Activated CD8-positive, alpha-beta T cell treated with anti-CD3 and anti-CD28 coated beads, Interleukin-2, amount 10 ng/mL, durations not matched to agents 7 days and 5 days (primary cell): ENCODE data around the gene TRPM1. TPM values are rescaled to one million over a fixed set of nuclear protein-coding genes. Genes with fewer than 3 reads are reported as not detected.

ENCODE experiments used
- ATAC-seq: fragments of 150-1000 bp; cut with Tn5 transposase; one replicate; pipeline ENCODE4 v1.10.0; 2021; ENCODE audit warnings: moderate library complexity
- CTCF ChIA-PET: fragments of 350-600 bp; sonication (Branson Sonifier 250); formaldehyde crosslinking; loops from one replicate; lab custom pipeline; 2021; ENCODE audit warnings: antibody characterized with exemption; lab: Charles Lee
- POLR2A ChIA-PET: fragments of 350-600 bp; sonication (Branson Sonifier 250); formaldehyde crosslinking; loops from one replicate; lab custom pipeline; 2021; ENCODE audit warnings: antibody characterized with exemption; lab: Charles Lee
- DNase-seq: peaks from one replicate; pipeline ENCODE4 v3.0.0-alpha.2; 2020
- H3K27ac Mint-ChIP-seq: one replicate; pipeline ENCODE4 v1.8.0; 2021; ENCODE audit warnings: mild to moderate bottlenecking, mixed read lengths
- H3K27me3 Mint-ChIP-seq: one replicate; pipeline ENCODE4 v1.8.0; 2021; ENCODE audit warnings: low read depth, mixed read lengths
- H3K36me3 Mint-ChIP-seq: one replicate; pipeline ENCODE4 v1.8.0; 2021; ENCODE audit warnings: low read depth, mixed read lengths
- H3K4me1 Mint-ChIP-seq: one replicate; pipeline ENCODE4 v1.8.0; 2021; ENCODE audit warnings: low read depth, mixed read lengths
- H3K4me3 Mint-ChIP-seq: one replicate; pipeline ENCODE4 v1.8.0; 2021; ENCODE audit warnings: mild to moderate bottlenecking, mixed read lengths
- H3K9me3 Mint-ChIP-seq: one replicate; pipeline ENCODE4 v1.8.0; 2022; ENCODE audit warnings: mixed read lengths; ENCODE audit not compliant: insufficient read depth
- total RNA-seq, 2 experiments: library from RNA; stranded (reverse); gene quantifications; one replicate each; pipeline ENCODE4 v1.2.3, GENCODE V29; 2021

The TRPM1 gene
- total RNA-seq, 2 experiments from 2014 or later: not detected

- DNase-seq (no peak), ATAC-seq (no peak)
- Mint-ChIP-seq H3K36me3 (no peaks in the 10 kb centered on the region), H3K4me3 (no peak overlapping the region), H3K9me3 (peaks cover 4% of the 10 kb centered on the region), H3K4me1 (no peaks in the 10 kb centered on the region), H3K27ac (no peak overlapping the region), H3K27me3 (peaks cover 13% of the 10 kb centered on the region)
- CTCF ChIA-PET: no interaction called here
- POLR2A ChIA-PET: no interaction called here
Measured at GRCh38 chr15:31135523-31135922, 34.0 kb upstream of the TRPM1 start.

- ChIA-PET CTCF (interaction anchor here (0.7 kb wide), 1 partner anchor 987 kb away, joined by 3 read pairs; no protein-coding TSS in a partner anchor), POLR2A (no interaction called here)
- peaks cover 4% of the 10 kb centered on the region for H3K9me3 Mint-ChIP-seq
- no peak overlapping the region for H3K27ac Mint-ChIP-seq
- no peaks in the 10 kb centered on the region for H3K4me1 Mint-ChIP-seq
- no peak for ATAC-seq
- no peak overlapping the region for H3K4me3 Mint-ChIP-seq
- H3K27me3 Mint-ChIP-seq: peaks cover 12% of the 10 kb centered on the region
- H3K36me3 Mint-ChIP-seq: no peaks in the 10 kb centered on the region
- no peak for DNase-seq
Measured at GRCh38 chr15:31133890-31134289, 32.4 kb upstream of the TRPM1 start.

GRCh38 chr15:31131853-31132375, 30.4 kb upstream of the TRPM1 start:
- ATAC-seq (no peak), DNase-seq (no peak)
- H3K36me3 Mint-ChIP-seq: no peaks in the 10 kb centered on the region
- H3K27ac Mint-ChIP-seq: no peak overlapping the region
- ChIA-PET POLR2A (interaction anchor here (0.7 kb wide), 1 partner anchor 61 kb away, joined by 3 read pairs; no protein-coding TSS in a partner anchor), CTCF (interaction anchor here (1.5 kb wide), 1 partner anchor 228 kb away, joined by 3 read pairs; the partner anchor contains the start of gene FAN1)
- H3K9me3 Mint-ChIP-seq: peaks cover under 1% of the 10 kb centered on the region
- H3K4me1 Mint-ChIP-seq: no peaks in the 10 kb centered on the region
- peaks cover 7% of the 10 kb centered on the region for H3K27me3 Mint-ChIP-seq
- H3K4me3 Mint-ChIP-seq: no peak overlapping the region

GRCh38 chr15:31130576-31131237, 29.2 kb upstream of the TRPM1 start:
- Mint-ChIP-seq H3K27me3 (peaks cover 10% of the 10 kb centered on the region), H3K4me1 (no peaks in the 10 kb centered on the region), H3K27ac (no peak overlapping the region), H3K36me3 (no peaks in the 10 kb centered on the region), H3K4me3 (no peak overlapping the region), H3K9me3 (no peaks in the 10 kb centered on the region)
- DNase-seq: no peak
- ChIA-PET POLR2A (no interaction called here), CTCF (interaction anchor here (1.4 to 4.4 kb wide), 9 partner anchors 8 to 358 kb away, joined by 4 to 32 read pairs (median 15); no protein-coding TSS in a partner anchor)
- no peak for ATAC-seq

- no peak overlapping the region for H3K4me3 Mint-ChIP-seq
- no peaks in the 10 kb centered on the region for H3K36me3 Mint-ChIP-seq
- POLR2A ChIA-PET: no interaction called here
- no peak for ATAC-seq
- H3K4me1 Mint-ChIP-seq: no peaks in the 10 kb centered on the region
- CTCF ChIA-PET: interaction anchor here (0.6 to 4.4 kb wide), 52 partner anchors 8 to 377 kb away, joined by 3 to 32 read pairs (median 5); partner anchors contain the start of genes FAN1 and TRPM1
- H3K27ac Mint-ChIP-seq: no peak overlapping the region
- DNase-seq: no peak
- no peaks in the 10 kb centered on the region for H3K9me3 Mint-ChIP-seq
- peaks cover 7% of the 10 kb centered on the region for H3K27me3 Mint-ChIP-seq
Measured at GRCh38 chr15:31129769-31130303, 28.3 kb upstream of the TRPM1 start.

GRCh38 chr15:31128919-31129768, 27.6 kb upstream of the TRPM1 start:
- ChIA-PET POLR2A (no interaction called here), CTCF (interaction anchor here (0.6 to 4.4 kb wide), 67 partner anchors 9 to 377 kb away, joined by 3 to 32 read pairs (median 5); partner anchors contain the start of genes FAN1 and TRPM1)
- no peaks in the 10 kb centered on the region for H3K36me3 Mint-ChIP-seq
- no peaks in the 10 kb centered on the region for H3K4me1 Mint-ChIP-seq
- ATAC-seq (peak; percentile 88), DNase-seq (peak; percentile 86)
- no peak overlapping the region for H3K27ac Mint-ChIP-seq
- H3K27me3 Mint-ChIP-seq: peaks cover 7% of the 10 kb centered on the region
- no peak overlapping the region for H3K4me3 Mint-ChIP-seq
- no peaks in the 10 kb centered on the region for H3K9me3 Mint-ChIP-seq

GRCh38 chr15:31128477-31128876, 27.0 kb upstream of the TRPM1 start:
- no peak for ATAC-seq
- Mint-ChIP-seq H3K9me3 (no peaks in the 10 kb centered on the region), H3K4me1 (no peaks in the 10 kb centered on the region), H3K27ac (no peak overlapping the region), H3K36me3 (no peaks in the 10 kb centered on the region), H3K4me3 (no peak overlapping the region), H3K27me3 (peaks cover 7% of the 10 kb centered on the region)
- DNase-seq: no peak
- POLR2A ChIA-PET: no interaction called here
- CTCF ChIA-PET: interaction anchor here (0.6 to 4.4 kb wide), 40 partner anchors 9 to 360 kb away, joined by 3 to 32 read pairs (median 6); partner anchors contain the start of genes FAN1 and TRPM1

- DNase-seq (no peak), ATAC-seq (no peak)
- H3K9me3 Mint-ChIP-seq: no peaks in the 10 kb centered on the region
- no peak overlapping the region for H3K27ac Mint-ChIP-seq
- H3K4me3 Mint-ChIP-seq: no peak overlapping the region
- no peaks in the 10 kb centered on the region for H3K36me3 Mint-ChIP-seq
- no peaks in the 10 kb centered on the region for H3K4me1 Mint-ChIP-seq
- ChIA-PET CTCF (interaction anchor here (1.0 to 4.4 kb wide), 13 partner anchors 11 to 361 kb away, joined by 3 to 32 read pairs (median 12); partner anchors contain the start of gene FAN1), POLR2A (no interaction called here)
- H3K27me3 Mint-ChIP-seq: peaks cover 8% of the 10 kb centered on the region
Measured at GRCh38 chr15:31127596-31128261, 26.2 kb upstream of the TRPM1 start.

GRCh38 chr15:31125061-31125460, 23.5 kb upstream of the TRPM1 start:
- POLR2A ChIA-PET: no interaction called here

GRCh38 chr15:31116423-31117030, 15.0 kb upstream of the TRPM1 start:
- no peak overlapping the region for H3K4me3 Mint-ChIP-seq
- ChIA-PET CTCF (interaction anchor here (1.2 kb wide), 1 partner anchor 12 kb away, joined by 4 read pairs; no protein-coding TSS in a partner anchor), POLR2A (no interaction called here)
- no peaks in the 10 kb centered on the region for H3K36me3 Mint-ChIP-seq
- no peak overlapping the region for H3K27ac Mint-ChIP-seq
- H3K27me3 Mint-ChIP-seq: peaks cover 6% of the 10 kb centered on the region
- H3K9me3 Mint-ChIP-seq: peaks cover 6% of the 10 kb centered on the region
- ATAC-seq: no peak
- H3K4me1 Mint-ChIP-seq: no peaks in the 10 kb centered on the region
- DNase-seq: no peak

More at GRCh38 chr15:31125061-31125460, 23.5 kb upstream of the TRPM1 start:
- DNase-seq: no peak
- no peak for ATAC-seq
- peaks cover 6% of the 10 kb centered on the region for H3K27me3 Mint-ChIP-seq
- no peak overlapping the region for H3K4me3 Mint-ChIP-seq
- H3K9me3 Mint-ChIP-seq: peaks cover 4% of the 10 kb centered on the region
- no peaks in the 10 kb centered on the region for H3K4me1 Mint-ChIP-seq
- H3K36me3 Mint-ChIP-seq: no peaks in the 10 kb centered on the region
- CTCF ChIA-PET: no interaction called here
- no peak overlapping the region for H3K27ac Mint-ChIP-seq
